Smooth muscle cell (in vitro differentiated cells): Measurements from ENCODE around the gene MYEF2. TPM values are rescaled to one million over a fixed set of nuclear protein-coding genes. Genes with fewer than 3 reads are reported as not detected.

Experiments used
- DNase-seq: peaks from one replicate; lab custom pipeline; 2025; ENCODE audit not compliant: unreplicated experiment; lab: John Stamatoyannopoulos, UW
- H2AFZ ChIP-seq: fragments of 200-600 bp; sonication (generic); 2 replicates; pipeline ENCODE4 v1.6.0; 2016; ENCODE audit warnings: antibody characterized with exemption, low read depth, mild to moderate bottlenecking
- H3F3A ChIP-seq: fragments of 200-600 bp; sonication (generic); 2 replicates; pipeline ENCODE4 v1.6.0; 2017; ENCODE audit warnings: antibody characterized with exemption, low read depth
- H3K27ac ChIP-seq: fragments of 200-600 bp; sonication (generic); 2 replicates; pipeline ENCODE4 v1.5.1; 2016; ENCODE audit warnings: low read depth, mild to moderate bottlenecking
- H3K27me3 ChIP-seq: fragments of 200-600 bp; sonication (generic); 2 replicates; pipeline ENCODE4 v1.6.1; 2016; ENCODE audit warnings: low read depth, mild to moderate bottlenecking
- H3K36me3 ChIP-seq: fragments of 200-600 bp; sonication (generic); 2 replicates; pipeline ENCODE4 v1.5.1; 2016; ENCODE audit warnings: low read depth
- H3K4me1 ChIP-seq: fragments of 200-600 bp; sonication (generic); 2 replicates; pipeline ENCODE4 v1.5.1; 2016; ENCODE audit warnings: low read depth
- H3K4me2 ChIP-seq: fragments of 200-600 bp; sonication (generic); 2 replicates; pipeline ENCODE4 v1.6.0; 2016; ENCODE audit warnings: mild to moderate bottlenecking
- H3K4me3 ChIP-seq: fragments of 200-600 bp; sonication (generic); 2 replicates; pipeline ENCODE4 v1.5.1; 2016; ENCODE audit warnings: mild to moderate bottlenecking
- H3K79me2 ChIP-seq: fragments of 200-600 bp; sonication (generic); 2 replicates; pipeline ENCODE4 v1.6.0; 2016; ENCODE audit warnings: low read depth, mild to moderate bottlenecking
- H3K9ac ChIP-seq: fragments of 200-600 bp; sonication (generic); 2 replicates; pipeline ENCODE4 v1.6.0; 2016; ENCODE audit warnings: low read depth
- H3K9me3 ChIP-seq: fragments of 200-600 bp; sonication (generic); replicated peaks from 2 replicates; pipeline ENCODE4 v1.5.1; 2016; ENCODE audit warnings: low read depth
- H4K20me1 ChIP-seq: fragments of 200-600 bp; sonication (generic); 2 replicates; pipeline ENCODE4 v1.6.0; 2016; ENCODE audit warnings: low read depth
- WGBS: methylation state at CpG from one replicate; pipeline ENCODE4 v1.1.7; 2016; ENCODE audit warnings: low lambda C conversion rate; 5-methylcytosine and 5-hydroxymethylcytosine counted together
- polyA plus RNA-seq: library from polyadenylated mRNA; unstranded; fragments of >200 nt; fragmentation: Nextera tagmentation; extraction: Ambion mirVana; gene quantifications from 2 replicates; pipeline ENCODE4 v1.2.1, GENCODE V29; 2016
- total RNA-seq: library from RNA; depleted of rRNA; stranded (reverse); fragments of >200 nt; gene quantifications from 2 replicates; pipeline ENCODE4 v1.2.3, GENCODE V29; 2014
- TF ChIP-seq, protein P1 (sequence below): fragments of 200-600 bp; sonication (generic); IDR thresholded peaks from 2 replicates; pipeline ENCODE4 v1.5.1; 2017; ENCODE audit warnings: borderline replicate concordance, mild to moderate bottlenecking, antibody characterized with exemption; ENCODE audit not compliant: insufficient read depth, poor library complexity, severe bottlenecking

MYEF2 gene
- total and polyA plus RNA-seq, 2 experiments from 2014 or later, result 0.56 to 13.9 TPM

DNA sequence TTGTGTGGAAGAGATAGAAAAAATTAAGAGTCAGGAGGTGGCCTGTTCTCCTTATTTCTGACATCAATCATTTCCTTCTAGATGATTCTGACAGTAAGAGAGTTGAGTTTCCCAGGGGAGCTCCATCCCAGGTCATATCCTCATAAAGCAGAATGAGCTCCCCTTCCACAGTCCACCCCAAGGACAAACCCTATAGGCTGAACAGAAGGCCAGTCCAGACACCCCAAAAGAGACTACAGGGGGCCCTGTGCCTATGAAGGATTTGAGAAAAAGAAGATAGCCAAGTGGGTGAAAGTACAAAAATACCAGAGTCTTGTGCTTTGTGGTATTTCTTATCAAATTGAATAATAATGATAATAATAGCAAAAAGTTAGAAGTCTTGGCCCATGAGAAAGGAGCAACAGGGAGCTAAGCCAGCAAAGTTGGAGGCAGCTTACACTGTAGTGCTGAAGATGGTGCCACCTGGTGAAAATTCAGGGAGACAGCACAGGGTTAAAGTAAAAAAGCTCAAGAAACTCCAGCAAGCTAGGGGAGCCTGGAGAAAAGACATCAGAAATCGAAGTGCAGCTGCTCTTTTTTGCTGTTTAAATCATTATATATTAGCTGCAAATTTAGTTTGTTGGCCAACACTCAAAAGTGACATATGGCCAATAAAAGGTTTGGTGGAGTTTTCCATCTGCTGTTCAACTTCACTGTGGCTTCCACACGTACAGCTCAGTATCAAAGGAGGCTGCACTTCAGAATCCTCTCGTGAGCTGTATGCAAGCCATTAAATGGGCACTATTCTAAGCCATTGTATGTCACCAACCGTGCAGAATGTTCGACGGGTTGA, 93.1 kb downstream of the MYEF2 start:
- no peak overlapping the region for H3K9ac ChIP-seq
- WGBS, result 65% methylated on average over 6 of the region's 6 CpGs

More for the DNA sequence above, 93.1 kb downstream of the MYEF2 start:
- no peaks in the 10 kb centered on the region for H4K20me1 ChIP-seq
- no peaks in the 10 kb centered on the region for H3K4me1 ChIP-seq
- no peak overlapping the region for H2AFZ ChIP-seq
- no peaks in the 10 kb centered on the region for H3K36me3 ChIP-seq
- H3K79me2 ChIP-seq, result no peaks in the 10 kb centered on the region
- no peak for DNase-seq
- TF ChIP-seq, protein P1, sequence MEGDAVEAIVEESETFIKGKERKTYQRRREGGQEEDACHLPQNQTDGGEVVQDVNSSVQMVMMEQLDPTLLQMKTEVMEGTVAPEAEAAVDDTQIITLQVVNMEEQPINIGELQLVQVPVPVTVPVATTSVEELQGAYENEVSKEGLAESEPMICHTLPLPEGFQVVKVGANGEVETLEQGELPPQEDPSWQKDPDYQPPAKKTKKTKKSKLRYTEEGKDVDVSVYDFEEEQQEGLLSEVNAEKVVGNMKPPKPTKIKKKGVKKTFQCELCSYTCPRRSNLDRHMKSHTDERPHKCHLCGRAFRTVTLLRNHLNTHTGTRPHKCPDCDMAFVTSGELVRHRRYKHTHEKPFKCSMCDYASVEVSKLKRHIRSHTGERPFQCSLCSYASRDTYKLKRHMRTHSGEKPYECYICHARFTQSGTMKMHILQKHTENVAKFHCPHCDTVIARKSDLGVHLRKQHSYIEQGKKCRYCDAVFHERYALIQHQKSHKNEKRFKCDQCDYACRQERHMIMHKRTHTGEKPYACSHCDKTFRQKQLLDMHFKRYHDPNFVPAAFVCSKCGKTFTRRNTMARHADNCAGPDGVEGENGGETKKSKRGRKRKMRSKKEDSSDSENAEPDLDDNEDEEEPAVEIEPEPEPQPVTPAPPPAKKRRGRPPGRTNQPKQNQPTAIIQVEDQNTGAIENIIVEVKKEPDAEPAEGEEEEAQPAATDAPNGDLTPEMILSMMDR, result peak; percentile 44
- H3K27me3 ChIP-seq, result no peaks in the 10 kb centered on the region
- H3K4me3 ChIP-seq, result no peak overlapping the region
- H3K4me2 ChIP-seq, result no peak overlapping the region
- H3K9me3 ChIP-seq, result no peaks in the 10 kb centered on the region
- H3K27ac ChIP-seq, result no peak overlapping the region
- no peaks in the 10 kb centered on the region for H3F3A ChIP-seq

Other genes with a start within 250 kb of the MYEF2 start
- gene SLC24A5, start 57.3 kb downstream of the MYEF2 start, total RNA-seq, result not detected in 2 replicates
- gene SLC24A5, start 57.3 kb downstream of the MYEF2 start, polyA plus RNA-seq, result not detected in 2 replicates
- not detected in 2 replicates for gene CTXN2, start 13.4 kb upstream of the MYEF2 start, total RNA-seq
- not detected in 2 replicates for gene CTXN2, start 13.4 kb upstream of the MYEF2 start, polyA plus RNA-seq
- gene SLC12A1, start 28.0 kb upstream of the MYEF2 start, total RNA-seq, result not detected in 2 replicates
- gene SLC12A1, start 28.0 kb upstream of the MYEF2 start, polyA plus RNA-seq, result not detected in 2 replicates
- gene DUT, start 153.1 kb upstream of the MYEF2 start, total RNA-seq, result 80.4 and 94.6 TPM in 2 replicates
- 100 and 116 TPM in 2 replicates for gene DUT, start 153.1 kb upstream of the MYEF2 start, polyA plus RNA-seq